Adrenal gland (tissue), 5 donors: Measurements from ENCODE around the gene DPP6.

ENCODE experiments used
- CTCF ChIP-seq, 6 experiments: fragments of 450-650 bp in 4 of 6; fragments of 200-600 bp in 2 of 6; sonication (generic) in 1 of 6; IDR thresholded peaks; 1 replicate in 5 of 6; 2 replicates in 1 of 6; pipeline versions ENCODE4 v1.5.1 to v1.8.0; 2016 to 2021; ENCODE audit warnings: antibody characterized with exemption in 6 of 6, mild to moderate bottlenecking in 2 of 6, moderate library complexity in 1 of 6
- POLR2A ChIP-seq, 2 donors: fragments of 450-650 bp; IDR thresholded peaks; one replicate each; pipeline ENCODE4 v1.6.1; 2017; ENCODE audit warnings: antibody characterized with exemption in 2 of 2, mild to moderate bottlenecking in 2 of 2, moderate library complexity in 1 of 2
- donor health status: DM: no; HTN: no; CAD: no.

DNA sequence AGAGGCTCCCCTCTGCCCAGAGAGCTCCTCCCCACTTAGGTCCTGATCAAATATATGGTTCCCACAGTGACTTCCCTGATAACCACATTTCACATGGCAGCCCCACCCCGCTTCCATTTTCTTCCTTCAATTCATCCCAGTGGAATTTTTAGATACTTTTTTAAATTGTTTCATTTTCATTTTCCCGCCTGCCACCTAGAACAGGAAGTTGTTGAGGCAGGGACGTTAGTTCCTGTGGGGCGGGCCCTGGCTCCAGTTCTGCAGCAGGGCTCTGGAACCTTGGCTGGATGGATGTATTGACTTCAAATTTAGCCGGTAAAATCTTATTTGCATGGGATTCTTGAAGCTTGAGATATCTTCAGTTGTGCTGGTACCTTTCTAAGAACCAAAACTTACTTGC lies 724.2 kb downstream of the DPP6 start:
- TF ChIP-seq POLR2A (IDR thresholded peaks at IDR 0.05): no peak
- no peak for TF ChIP-seq CTCF (IDR thresholded peaks at IDR 0.05)
